OCI-LY7 (cell line): ENCODE results near the gene TUBB6. TPM values are rescaled to one million over a fixed set of nuclear protein-coding genes. Genes with fewer than 3 reads are reported as not detected.

ENCODE experiments used
- BruUV-seq: library from RNA; stranded (reverse); fragments of 400-500 nt; replicated peaks from 2 replicates; lab custom pipeline; 2021; lab: Mats Ljungman, UMichigan
- CTCF ChIA-PET: fragments of 300-600 bp; sonication (Branson Sonifier 250); formaldehyde crosslinking; loops from one replicate; lab custom pipeline; 2022; ENCODE audit warnings: antibody characterized with exemption; ENCODE audit not compliant: unreplicated experiment; lab: Charles Lee
- POLR2A ChIA-PET: fragments of 300-600 bp; sonication (Branson Sonifier 250); formaldehyde crosslinking; loops from one replicate; lab custom pipeline; 2022; ENCODE audit warnings: antibody characterized with exemption; lab: Charles Lee
- DNase-seq: peaks from one replicate; pipeline ENCODE4 v3.0.0-alpha.2; 2015; ENCODE audit warnings: low spot score
- H2AFZ ChIP-seq: fragments of 200-600 bp; sonication (generic), shearing (Covaris generic); 2 replicates; pipeline ENCODE4 v1.6.1; 2014; ENCODE audit warnings: mild to moderate bottlenecking, antibody characterized with exemption, low read length, moderate library complexity
- H3K27ac ChIP-seq: fragments of 200-600 bp; sonication (generic); 2 replicates; pipeline ENCODE4 v1.5.1; 2014; ENCODE audit warnings: mixed run types, low read depth, mild to moderate bottlenecking, moderate library complexity, low read length, inconsistent platforms; ENCODE audit not compliant: poor library complexity, severe bottlenecking
- H3K36me3 ChIP-seq: fragments of 200-600 bp; sonication (generic); 2 replicates; pipeline ENCODE4 v1.6.1; 2014; ENCODE audit warnings: mild to moderate bottlenecking, antibody characterized with exemption, low read length, moderate library complexity, mixed read lengths; ENCODE audit not compliant: insufficient read depth
- H3K4me1 ChIP-seq: fragments of 200-600 bp; sonication (generic); 2 replicates; pipeline ENCODE4 v1.5.1; 2014; ENCODE audit warnings: mild to moderate bottlenecking, low read length; ENCODE audit not compliant: insufficient read depth, poor library complexity, severe bottlenecking
- H3K4me2 ChIP-seq: fragments of 200-600 bp; sonication (generic); 2 replicates; pipeline ENCODE4 v1.6.1; 2014; ENCODE audit warnings: mild to moderate bottlenecking, low read length
- H3K4me3 ChIP-seq: fragments of 200-600 bp; sonication (generic); 2 replicates; pipeline ENCODE4 v1.5.1; 2014; ENCODE audit warnings: mild to moderate bottlenecking, low read depth, low read length; ENCODE audit not compliant: poor library complexity, severe bottlenecking
- H3K79me2 ChIP-seq: fragments of 200-600 bp; sonication (generic); 2 replicates; pipeline ENCODE4 v1.6.1; 2016; ENCODE audit warnings: low read depth, mild to moderate bottlenecking, low read length, moderate library complexity, mixed read lengths; ENCODE audit not compliant: insufficient read depth
- H3K9me2 ChIP-seq: fragments of 200-600 bp; sonication (generic); 2 replicates; pipeline ENCODE4 v1.6.1; 2016; ENCODE audit warnings: mild to moderate bottlenecking, low read length, mixed read lengths; ENCODE audit not compliant: insufficient read depth
- H3K9me3 ChIP-seq: fragments of 200-600 bp; sonication (generic); 2 replicates; pipeline ENCODE4 v1.6.1; 2014; ENCODE audit warnings: mild to moderate bottlenecking, mixed run types, low read length, mixed read lengths
- H4K20me1 ChIP-seq: fragments of 200-600 bp; sonication (generic); 2 replicates; pipeline ENCODE4 v1.6.1; 2014; ENCODE audit warnings: mild to moderate bottlenecking, antibody characterized with exemption, low read length, moderate library complexity, mixed read lengths; ENCODE audit not compliant: insufficient read depth
- CTCF ChIP-seq: fragments of 200-600 bp; sonication (generic); conservative IDR thresholded peaks from 2 replicates; pipeline ENCODE4 v1.5.1; 2014; ENCODE audit warnings: mild to moderate bottlenecking, antibody characterized with exemption, low read length, moderate library complexity, mixed read lengths
- EZH2phosphoT487 ChIP-seq: fragments of 200-600 bp; sonication (generic); IDR thresholded peaks from 2 replicates; pipeline ENCODE4 v1.6.1; 2018; ENCODE audit warnings: low read depth, borderline replicate concordance, mild to moderate bottlenecking, mixed run types, antibody characterized with exemption, low read length, moderate library complexity, mixed read lengths
- intact Hi-C: fragments of 100-400 bp; cut with micrococcal nuclease; formaldehyde crosslinking; loops from one replicate; pipeline ENCODE4 v1.10.0; 2022; ENCODE audit not compliant: unreplicated experiment
- total RNA-seq, 2 experiments: library from RNA; depleted of rRNA in 1 of 2; stranded (reverse); fragments of >200 nt in 1 of 2; shearing (Covaris generic) in 1 of 2; gene quantifications; 2 replicates each; pipeline ENCODE4 v1.2.3, GENCODE V29; 2014 to 2022

Gene TUBB6
- total RNA-seq, 2 experiments from 2014 or later, result not detected

DNA sequence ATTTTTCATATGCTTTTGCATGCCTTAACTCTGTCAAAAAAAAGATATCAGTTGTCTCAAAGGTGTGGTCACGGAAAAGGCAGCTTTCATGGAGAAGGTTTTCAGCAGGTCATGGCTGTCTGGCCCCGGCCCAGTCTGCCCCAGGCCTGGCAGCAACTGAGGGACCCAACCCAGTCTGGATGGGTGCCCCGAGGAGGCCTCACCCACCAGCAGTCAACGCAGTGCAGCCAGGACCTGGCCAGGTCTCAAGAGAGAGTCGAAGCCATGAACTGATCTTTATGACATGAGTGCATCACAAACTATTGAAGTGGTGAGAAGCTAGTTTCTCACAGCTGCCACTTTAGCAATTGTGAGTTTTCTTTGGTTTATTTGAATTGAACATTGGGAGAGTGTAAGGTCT lies 7.9 kb downstream of the TUBB6 start:
- CTCF ChIA-PET, result interaction anchor here (0.5 to 2.1 kb wide), 2 partner anchors 13 to 69 kb away, joined by 4 to 6 read pairs; no protein-coding TSS in a partner anchor
- no peak for DNase-seq
- peak overlapping the region; percentile 16; the same call in 1 of the 2 replicates for H2AFZ ChIP-seq
- no peaks in the 10 kb centered on the region for H3K79me2 ChIP-seq
- H3K4me1 ChIP-seq, result peaks cover 50% of the 10 kb centered on the region
- H3K9me3 ChIP-seq, result peaks cover 19% of the 10 kb centered on the region
- TF ChIP-seq CTCF (no peak), EZH2phosphoT487 (no peak)
- H3K9me2 ChIP-seq, result no peaks in the 10 kb centered on the region
- no peak overlapping the region for H3K27ac ChIP-seq
- POLR2A ChIA-PET, result interaction anchor here (0.6 to 1.1 kb wide), 2 partner anchors 12 to 17 kb away, joined by 3 read pairs; no protein-coding TSS in a partner anchor
- H4K20me1 ChIP-seq, result no peaks in the 10 kb centered on the region
- H3K4me3 ChIP-seq, result no peak overlapping the region
- intact Hi-C loops, result loop anchor here (5.0 kb wide), 1 partner anchor 61 kb away; the partner anchor contains the start of gene AFG3L2
- H3K4me2 ChIP-seq, result no peak overlapping the region
- H3K36me3 ChIP-seq, result no peaks in the 10 kb centered on the region
- BruUV-seq, result no TSS peak

- POLR2A ChIA-PET, result interaction anchor here (0.6 to 1.9 kb wide), 8 partner anchors 11 to 1010 kb away, joined by 3 to 9 read pairs (median 3); partner anchors contain the start of gene AFG3L2
These were observed 9.8 kb downstream of the TUBB6 start for GRCh38 chr18:12317664-12318333.

More at GRCh38 chr18:12317664-12318333, 9.8 kb downstream of the TUBB6 start:
- H3K9me2 ChIP-seq, result no peaks in the 10 kb centered on the region
- peaks cover under 1% of the 10 kb centered on the region; the same call in 1 of the 2 replicates for H3K36me3 ChIP-seq
- BruUV-seq, result no TSS peak
- CTCF ChIA-PET, result interaction anchor here (1.0 kb wide), 1 partner anchor 10 kb away, joined by 4 read pairs; no protein-coding TSS in a partner anchor
- intact Hi-C loops, result loop anchor here (5.0 kb wide), 1 partner anchor 60 kb away; the partner anchor contains the start of gene AFG3L2
- H4K20me1 ChIP-seq, result no peaks in the 10 kb centered on the region
- H3K4me2 ChIP-seq, result peak overlapping the region; percentile 59
- peak overlapping the region; percentile 49 for H3K27ac ChIP-seq
- peak; percentile 42 for DNase-seq
- H3K4me1 ChIP-seq, result peaks cover 61% of the 10 kb centered on the region
- peak overlapping the region; percentile 17 for H3K4me3 ChIP-seq
- H3K79me2 ChIP-seq, result no peaks in the 10 kb centered on the region
- peaks cover 8% of the 10 kb centered on the region for H3K9me3 ChIP-seq
- no peak for TF ChIP-seq CTCF
- peak overlapping the region; percentile 72; the same call in 1 of the 2 replicates for H2AFZ ChIP-seq
